ENCODE measurements around the gene SPATA33.
"Not testable (repeated sequence)": the region's sequence is repeated elsewhere in the genome, so short reads cannot be mapped to it uniquely, and the experiment has no call there.

The SPATA33 gene

GRCh38 chr16:89695086-89695874, 37.6 kb downstream of the SPATA33 start:
- DNase-seq (ENCODE audit: low read depth) = no peak
- H3K4me3 ChIP-seq (ENCODE audit: low read depth, low read length) = no peak overlapping the region
- TF ChIP-seq CTCF (conservative IDR thresholded peaks at IDR 0.05; ENCODE audit: low read depth, low read length) = no peak

DNA sequence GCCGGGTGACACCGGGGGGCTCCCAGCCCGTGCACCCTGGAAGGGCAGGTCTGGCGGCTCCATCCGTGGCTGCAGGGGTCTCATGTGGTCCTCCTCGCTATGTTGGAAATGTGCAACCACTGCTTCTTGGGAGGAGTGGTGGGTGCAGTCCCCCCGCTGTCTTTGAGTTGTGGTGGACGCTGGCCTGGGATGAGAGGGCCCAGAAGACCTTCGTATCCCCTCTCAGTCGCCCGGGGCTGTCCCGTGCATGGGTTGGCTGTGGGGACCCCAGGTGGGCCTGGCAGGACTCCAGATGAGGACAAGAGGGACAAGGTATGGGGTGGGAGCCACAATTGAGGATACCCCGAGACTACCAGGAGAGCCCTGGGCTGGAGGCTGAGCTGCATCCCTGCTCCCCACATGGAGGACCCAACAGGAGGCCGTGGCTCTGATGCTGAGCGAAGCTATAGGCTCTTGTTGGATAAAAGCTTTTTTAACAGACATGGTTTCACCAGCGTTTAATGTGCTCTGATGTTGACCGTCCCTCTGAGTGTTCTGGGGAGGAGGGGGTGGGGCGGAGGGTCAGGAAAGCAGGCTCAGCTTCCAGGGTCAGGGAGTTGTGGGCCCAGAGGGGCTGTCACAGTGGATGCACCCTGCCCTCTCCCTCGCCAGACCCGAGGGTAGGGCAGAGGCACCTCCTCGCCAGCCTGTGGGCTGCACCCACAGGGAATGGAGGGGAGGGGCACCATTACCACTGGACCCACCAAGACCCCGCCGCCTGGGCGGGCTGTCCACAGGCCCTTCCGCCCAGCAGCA, 38.4 kb downstream of the SPATA33 start:
- no peak for DNase-seq (ENCODE audit: low read depth)
- H3K4me3 ChIP-seq (ENCODE audit: low read depth, low read length) = no peak overlapping the region

DNA sequence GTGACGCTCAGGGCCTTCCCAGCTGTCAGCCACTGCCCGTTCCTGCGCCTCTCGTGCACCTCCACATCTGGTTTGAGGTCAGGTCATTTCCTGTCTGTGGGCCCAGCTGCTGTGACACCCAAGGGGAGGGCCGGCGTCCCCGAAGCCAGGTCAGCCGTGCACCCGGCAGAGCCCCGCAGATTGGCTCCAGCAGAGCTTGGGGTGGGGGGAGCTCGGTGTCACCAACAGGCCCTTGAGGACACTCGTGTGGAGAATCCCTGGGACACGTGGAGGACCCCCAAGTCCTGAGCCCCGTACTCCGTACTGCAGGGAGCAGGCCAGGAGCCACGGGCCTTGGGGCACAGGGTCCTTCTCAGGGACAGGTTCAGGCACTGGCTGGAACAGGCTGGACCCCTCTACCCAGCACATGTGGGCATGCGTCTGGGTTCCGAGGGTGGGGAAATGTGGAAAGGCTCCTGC, 39.1 kb downstream of the SPATA33 start:
- DNase-seq (ENCODE audit: low read depth) = peak; percentile 43

More for the DNA sequence above, 38.4 kb downstream of the SPATA33 start:
- no peak for TF ChIP-seq CTCF (conservative IDR thresholded peaks at IDR 0.05; ENCODE audit: low read depth, low read length)

GRCh38 chr16:89697161-89697615, 39.6 kb downstream of the SPATA33 start:
- H3K4me3 ChIP-seq (ENCODE audit: low read depth, low read length) = no peak overlapping the region
- DNase-seq (ENCODE audit: low read depth) = no peak
- no peak for TF ChIP-seq CTCF (conservative IDR thresholded peaks at IDR 0.05; ENCODE audit: low read depth, low read length)

More for the DNA sequence above, 39.1 kb downstream of the SPATA33 start:
- H3K4me3 ChIP-seq (ENCODE audit: low read depth, low read length) = no peak overlapping the region
- TF ChIP-seq CTCF (conservative IDR thresholded peaks at IDR 0.05; ENCODE audit: low read depth, low read length) = no peak

DNA sequence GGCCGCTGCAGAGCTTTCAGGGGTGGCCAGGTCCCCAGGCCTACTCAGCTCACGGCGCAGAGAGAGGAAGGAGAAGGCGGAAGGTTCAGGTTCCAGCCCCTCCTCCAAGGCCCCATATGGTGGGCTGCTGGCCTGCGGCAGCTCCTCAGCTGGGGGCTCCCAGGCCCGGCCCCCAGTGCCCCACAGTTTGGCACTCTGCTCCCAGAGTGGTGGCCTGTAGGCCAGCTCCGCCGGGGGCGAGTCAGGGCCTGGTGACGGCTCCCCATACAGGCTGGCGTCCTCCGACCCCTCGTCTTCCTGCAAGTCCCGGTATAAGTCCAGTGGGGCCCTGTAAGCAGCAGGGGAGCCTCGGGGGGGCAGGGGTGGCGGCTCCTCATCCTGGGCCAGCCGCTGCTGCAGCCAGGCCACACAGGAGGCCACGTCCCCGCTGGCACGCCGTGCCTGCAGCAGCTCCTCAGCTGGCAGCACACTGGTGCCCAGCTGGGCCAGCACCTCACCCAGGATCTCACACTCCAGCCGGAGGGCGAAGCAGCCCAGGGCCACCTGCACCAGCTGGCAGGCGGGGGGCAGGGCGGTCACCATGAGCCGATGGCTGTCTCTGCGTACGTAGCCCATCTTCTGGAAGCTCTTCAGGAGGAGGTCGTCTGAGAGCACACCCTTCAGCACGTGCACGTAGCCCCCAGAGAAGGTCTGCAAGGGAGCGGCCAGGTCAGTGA, 40.1 kb downstream of the SPATA33 start:
- DNase-seq (ENCODE audit: low read depth) = no peak
- H3K4me3 ChIP-seq (ENCODE audit: low read depth, low read length) = no peak overlapping the region
- TF ChIP-seq CTCF (conservative IDR thresholded peaks at IDR 0.05; ENCODE audit: low read depth, low read length) = no peak

DNA sequence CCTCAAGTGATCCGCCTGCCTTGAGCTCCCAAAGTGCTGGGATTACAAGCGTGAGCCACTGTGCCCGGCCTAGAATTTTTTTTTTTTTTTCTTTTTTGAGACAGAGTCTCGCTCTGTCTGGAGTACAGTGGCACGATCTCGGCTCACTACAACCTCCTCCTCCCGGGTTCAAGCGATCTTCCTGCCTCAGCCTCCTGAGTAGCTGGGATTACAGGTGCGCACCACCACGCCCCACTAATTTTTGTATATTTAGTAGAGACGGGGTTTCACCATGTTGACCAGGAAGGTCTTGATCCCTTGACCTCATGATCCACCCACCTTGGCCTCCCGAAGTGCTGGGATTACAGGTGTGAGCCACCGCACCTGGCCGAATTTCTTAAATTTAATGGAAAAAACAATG, 41.1 kb downstream of the SPATA33 start:
- not testable (repeated sequence) for DNase-seq (ENCODE audit: low read depth); H3K4me3 ChIP-seq (ENCODE audit: low read depth, low read length)

DNA sequence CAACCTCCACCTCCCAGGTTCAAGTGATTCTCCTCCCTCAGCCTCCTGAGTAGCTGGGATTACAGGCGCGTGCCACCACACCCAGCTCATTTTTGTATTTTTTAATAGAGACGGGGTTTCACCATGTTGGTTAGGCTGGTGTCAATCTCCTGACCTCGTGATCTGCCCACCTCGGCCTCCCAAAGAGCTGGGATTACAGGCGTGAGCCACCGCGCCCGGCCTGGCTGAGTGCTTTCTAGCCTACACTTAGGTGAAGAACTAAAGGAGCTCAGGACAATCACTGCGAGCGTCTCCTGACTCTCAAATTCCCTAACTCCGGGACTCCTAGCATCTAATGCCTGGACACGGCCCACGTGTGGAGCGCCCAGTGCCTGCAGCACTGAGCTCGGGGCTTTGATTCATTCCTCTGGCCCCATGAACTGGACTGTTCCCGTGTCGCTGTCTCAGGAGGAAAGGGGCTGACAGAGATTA, 42.0 kb downstream of the SPATA33 start:
- not testable (repeated sequence) for DNase-seq (ENCODE audit: low read depth)
- H3K4me3 ChIP-seq (ENCODE audit: low read depth, low read length) = peak overlapping the region; percentile 33

Data from choroid plexus epithelial cell (primary cell).